H7 (cell line): ENCODE results near the gene ABLIM2. TPM values are rescaled to one million over a fixed set of nuclear protein-coding genes. Genes with fewer than 3 reads are reported as not detected.

Source experiments
- DNase-seq: peaks from one replicate; pipeline ENCODE4 v3.0.0; 2012
- H3K27me3 ChIP-seq: 2 replicates; pipeline ENCODE4 v1.6.0; 2011; ENCODE audit warnings: mild to moderate bottlenecking, low read length; ENCODE audit not compliant: control insufficient read depth, insufficient read depth
- H3K36me3 ChIP-seq: replicated peaks from 2 replicates; pipeline ENCODE4 v1.5.1; 2011; ENCODE audit warnings: low read length; ENCODE audit not compliant: control insufficient read depth, insufficient read depth
- H3K4me3 ChIP-seq: 2 replicates; pipeline ENCODE4 v1.5.1; 2011; ENCODE audit warnings: low read depth, mild to moderate bottlenecking, control low read depth, low read length, moderate library complexity; ENCODE audit not compliant: insufficient read depth
- total RNA-seq: library from RNA; depleted of rRNA; stranded (reverse); fragments of >200 nt; shearing (Covaris generic); gene quantifications from 2 replicates; pipeline ENCODE4 v1.2.3, GENCODE V29; 2014

ABLIM2 gene
- total RNA-seq, 1 experiment from 2014 or later, result 1.9 TPM

DNA sequence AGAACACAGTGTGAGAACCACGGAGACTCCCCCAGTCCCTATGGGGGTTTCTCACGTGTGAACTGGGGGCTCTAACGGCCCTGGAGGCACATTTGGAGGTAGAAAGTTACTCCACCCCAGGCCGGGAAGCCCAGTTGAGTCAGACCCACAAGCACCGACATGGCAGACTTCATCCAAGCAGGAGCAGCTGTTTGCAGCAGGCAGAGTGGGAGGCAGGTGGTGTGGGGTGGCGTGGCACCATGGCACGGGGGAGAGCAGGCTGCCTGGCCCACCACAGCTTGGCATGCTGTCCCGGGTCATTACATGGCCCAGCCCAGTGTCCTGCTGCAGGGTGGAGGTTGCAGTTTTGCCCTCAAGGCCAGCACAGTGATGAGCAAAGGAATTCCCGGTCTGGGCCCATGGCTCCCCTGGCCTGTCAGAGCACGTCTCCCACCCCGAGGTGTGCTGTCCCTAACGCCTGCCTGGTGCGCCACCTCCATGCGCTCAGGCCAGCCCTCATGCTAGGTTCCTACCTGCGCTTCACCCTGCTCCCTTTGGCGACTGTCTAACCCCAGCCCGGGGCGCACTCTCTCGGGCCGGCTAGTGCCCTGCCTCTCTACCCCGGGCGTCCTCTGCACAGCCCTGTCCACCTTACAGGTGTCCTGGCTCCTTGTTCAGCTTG lies 128.4 kb downstream of the ABLIM2 start:
- DNase-seq, result no peak
- no peaks in the 10 kb centered on the region for H3K36me3 ChIP-seq
- no peak overlapping the region for H3K4me3 ChIP-seq
- H3K27me3 ChIP-seq, result no peaks in the 10 kb centered on the region

DNA sequence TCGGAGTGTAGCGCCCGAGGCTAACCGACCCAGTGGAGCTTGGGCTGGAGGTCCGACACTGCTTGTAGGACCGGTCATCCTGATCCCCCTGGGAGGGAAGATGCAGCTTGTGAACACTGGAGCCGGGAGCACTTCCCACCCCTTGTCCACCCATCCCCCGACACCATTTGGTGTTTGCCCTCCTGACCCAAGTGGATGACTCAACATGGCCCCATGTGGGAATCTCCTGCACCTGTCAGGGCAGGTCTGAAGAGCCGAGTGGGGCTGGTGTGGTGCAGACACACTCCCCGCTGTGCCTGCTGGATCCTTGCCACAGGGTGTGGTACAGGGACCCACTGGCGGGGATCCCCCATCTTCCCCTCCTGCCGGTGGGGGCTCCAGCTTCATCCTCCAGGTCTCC lies 128.9 kb downstream of the ABLIM2 start:
- no peak for DNase-seq
- Histone ChIP-seq H3K36me3 (no peaks in the 10 kb centered on the region), H3K27me3 (no peaks in the 10 kb centered on the region), H3K4me3 (no peak overlapping the region)

DNA sequence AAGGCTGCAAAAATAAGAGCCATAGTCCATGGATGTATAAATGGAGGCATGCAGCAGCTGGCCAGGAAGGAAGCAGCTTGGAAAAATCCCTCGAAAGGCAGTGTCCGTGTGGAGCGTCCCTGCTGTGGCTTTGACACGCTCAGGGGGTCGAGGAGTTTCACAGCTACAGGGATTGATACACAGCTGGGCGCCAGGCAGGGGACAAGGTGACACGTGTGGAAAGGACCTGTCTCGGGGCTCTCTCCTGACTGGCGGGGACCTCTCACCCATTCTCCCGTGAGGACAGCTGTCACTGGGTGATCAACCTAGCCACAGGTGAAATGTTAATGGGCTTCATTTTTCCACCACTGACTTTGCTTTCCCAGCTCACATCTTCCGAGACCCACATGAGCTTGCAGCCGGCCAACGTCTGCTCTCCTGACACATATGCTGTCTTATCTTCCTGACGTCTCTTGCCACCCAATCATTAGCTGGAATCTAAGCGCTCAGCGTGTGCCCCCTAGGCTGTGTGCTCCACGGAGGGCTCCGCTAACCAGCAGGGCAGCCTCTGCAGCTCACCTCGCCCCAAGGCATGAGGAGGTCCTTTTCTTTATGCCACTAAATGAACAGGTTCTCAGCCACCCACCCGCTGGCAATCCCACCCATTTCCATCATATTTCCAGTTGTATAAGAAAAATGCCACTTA lies 129.6 kb downstream of the ABLIM2 start:
- no peak overlapping the region for H3K4me3 ChIP-seq
- DNase-seq, result no peak
- H3K27me3 ChIP-seq, result no peaks in the 10 kb centered on the region
- no peaks in the 10 kb centered on the region for H3K36me3 ChIP-seq

DNA sequence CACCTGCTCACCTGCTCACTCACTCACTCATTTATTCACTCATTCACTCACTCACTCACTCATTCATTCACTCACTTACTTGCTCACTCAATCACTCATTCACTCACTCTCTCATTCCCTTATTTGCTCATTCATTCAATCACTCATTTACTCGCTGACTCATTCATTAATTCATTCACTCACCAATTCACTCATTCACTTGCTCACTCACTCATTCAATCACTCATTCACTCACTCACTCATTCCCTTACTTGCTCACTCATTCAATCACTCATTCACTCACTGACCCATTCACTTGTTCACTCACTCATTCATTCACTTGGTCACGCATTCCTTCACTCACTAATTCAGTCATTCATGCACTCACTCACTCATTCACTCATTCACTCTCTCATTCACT lies 130.2 kb downstream of the ABLIM2 start:
- no peak overlapping the region for H3K4me3 ChIP-seq

DNA sequence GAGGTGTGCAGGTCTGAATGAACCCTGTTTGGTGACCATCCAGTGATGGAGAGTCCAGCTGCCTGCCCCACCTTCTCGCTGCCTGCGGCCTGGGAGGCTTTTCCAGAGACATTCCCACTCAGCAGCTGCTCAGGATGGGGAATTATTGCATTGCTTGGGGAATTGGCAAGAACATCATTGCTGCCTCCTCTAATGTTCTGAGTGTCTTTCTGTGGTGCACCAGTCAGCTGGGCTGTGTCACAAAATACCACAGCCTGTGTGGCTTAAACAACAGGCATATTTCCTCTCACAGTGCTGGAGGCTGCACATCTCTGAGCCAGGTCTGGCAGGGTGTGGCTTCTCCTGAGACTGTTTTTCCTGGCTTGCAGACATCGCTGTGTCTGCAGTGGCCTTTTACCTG lies 132.2 kb downstream of the ABLIM2 start:
- Histone ChIP-seq H3K27me3 (no peaks in the 10 kb centered on the region), H3K36me3 (no peaks in the 10 kb centered on the region), H3K4me3 (no peak overlapping the region)
- DNase-seq, result no peak

More for the DNA sequence above, 130.2 kb downstream of the ABLIM2 start:
- no peaks in the 10 kb centered on the region for H3K36me3 ChIP-seq
- no peaks in the 10 kb centered on the region for H3K27me3 ChIP-seq
- DNase-seq, result no peak

DNA sequence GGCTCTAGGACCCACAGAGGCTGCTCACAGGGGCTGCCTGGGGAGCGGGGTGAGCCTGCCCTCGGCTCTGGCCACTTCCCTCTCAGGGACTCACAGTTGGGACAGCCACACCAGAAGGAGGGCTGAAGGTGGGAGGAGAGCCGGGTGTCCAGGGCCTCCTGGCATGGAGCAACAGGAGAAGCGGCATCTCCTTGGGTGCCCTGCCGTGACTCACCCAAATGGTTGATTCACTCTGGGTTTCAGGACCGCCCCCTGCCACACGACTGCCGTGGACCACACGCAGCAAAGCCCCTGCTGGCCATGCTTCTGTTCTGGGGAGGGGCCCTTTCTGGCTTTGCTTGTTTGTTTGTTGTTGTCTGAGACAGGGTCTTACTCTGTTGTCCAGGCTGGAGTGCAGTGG lies 132.9 kb downstream of the ABLIM2 start:
- DNase-seq, result no peak
- H3K4me3 ChIP-seq, result no peak overlapping the region
- H3K27me3 ChIP-seq, result no peaks in the 10 kb centered on the region
- H3K36me3 ChIP-seq, result no peaks in the 10 kb centered on the region

DNA sequence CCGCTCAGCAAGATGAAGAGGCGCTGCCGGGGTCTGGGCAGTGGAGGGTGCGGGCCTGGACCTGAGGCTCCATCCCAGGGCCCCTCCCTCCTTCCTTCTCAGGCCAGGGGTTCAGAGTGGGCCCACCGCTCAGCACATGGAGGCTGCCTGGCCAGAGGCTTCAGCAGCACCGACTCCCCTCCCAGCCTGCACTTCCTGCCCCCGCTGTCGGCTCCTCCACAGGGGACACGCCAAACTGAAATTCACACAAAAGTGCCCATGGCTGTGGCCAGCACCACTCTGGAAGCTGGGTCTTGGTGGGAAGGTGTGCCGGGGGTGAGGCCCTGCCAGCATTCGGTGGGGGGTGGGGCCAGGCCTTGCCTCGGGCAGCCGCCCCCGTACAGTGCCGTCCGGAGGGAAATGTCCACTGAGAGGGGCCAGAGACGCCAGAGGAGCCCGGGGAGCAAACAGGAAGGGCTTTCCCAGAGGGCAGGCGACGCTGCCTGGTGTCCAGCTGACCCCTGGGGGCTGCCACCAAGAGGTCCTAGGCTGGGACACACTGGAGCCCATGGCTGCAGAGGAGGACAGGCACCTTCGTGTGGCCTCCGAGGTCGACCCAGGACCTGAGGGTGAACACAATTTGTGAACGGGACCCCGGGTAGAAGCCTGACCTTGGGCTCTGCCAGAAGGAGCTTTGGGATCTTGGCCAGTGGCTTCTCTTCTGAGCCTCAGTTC lies 134.4 kb downstream of the ABLIM2 start:
- no peaks in the 10 kb centered on the region for H3K36me3 ChIP-seq
- peak; percentile 54 for DNase-seq
- no peak overlapping the region for H3K4me3 ChIP-seq
- no peaks in the 10 kb centered on the region for H3K27me3 ChIP-seq

DNA sequence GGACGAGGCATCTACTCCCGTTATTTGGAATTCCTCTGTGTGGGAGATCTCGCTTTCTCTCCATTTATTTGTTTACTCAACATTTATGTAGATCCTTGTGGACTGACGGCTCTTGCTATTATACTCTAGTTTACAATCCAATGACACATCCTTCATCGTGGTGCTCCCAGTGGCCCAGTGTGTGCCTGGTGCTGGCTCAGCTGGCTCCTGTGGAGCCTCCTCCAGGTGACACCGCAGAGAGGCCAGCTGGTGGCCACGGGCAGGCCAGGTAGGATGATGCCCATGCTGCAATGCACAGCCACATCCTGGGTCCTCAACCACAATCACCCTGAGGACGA lies 134.9 kb downstream of the ABLIM2 start:
- Histone ChIP-seq H3K36me3 (no peaks in the 10 kb centered on the region), H3K4me3 (no peak overlapping the region), H3K27me3 (no peaks in the 10 kb centered on the region)
- DNase-seq, result no peak

DNA sequence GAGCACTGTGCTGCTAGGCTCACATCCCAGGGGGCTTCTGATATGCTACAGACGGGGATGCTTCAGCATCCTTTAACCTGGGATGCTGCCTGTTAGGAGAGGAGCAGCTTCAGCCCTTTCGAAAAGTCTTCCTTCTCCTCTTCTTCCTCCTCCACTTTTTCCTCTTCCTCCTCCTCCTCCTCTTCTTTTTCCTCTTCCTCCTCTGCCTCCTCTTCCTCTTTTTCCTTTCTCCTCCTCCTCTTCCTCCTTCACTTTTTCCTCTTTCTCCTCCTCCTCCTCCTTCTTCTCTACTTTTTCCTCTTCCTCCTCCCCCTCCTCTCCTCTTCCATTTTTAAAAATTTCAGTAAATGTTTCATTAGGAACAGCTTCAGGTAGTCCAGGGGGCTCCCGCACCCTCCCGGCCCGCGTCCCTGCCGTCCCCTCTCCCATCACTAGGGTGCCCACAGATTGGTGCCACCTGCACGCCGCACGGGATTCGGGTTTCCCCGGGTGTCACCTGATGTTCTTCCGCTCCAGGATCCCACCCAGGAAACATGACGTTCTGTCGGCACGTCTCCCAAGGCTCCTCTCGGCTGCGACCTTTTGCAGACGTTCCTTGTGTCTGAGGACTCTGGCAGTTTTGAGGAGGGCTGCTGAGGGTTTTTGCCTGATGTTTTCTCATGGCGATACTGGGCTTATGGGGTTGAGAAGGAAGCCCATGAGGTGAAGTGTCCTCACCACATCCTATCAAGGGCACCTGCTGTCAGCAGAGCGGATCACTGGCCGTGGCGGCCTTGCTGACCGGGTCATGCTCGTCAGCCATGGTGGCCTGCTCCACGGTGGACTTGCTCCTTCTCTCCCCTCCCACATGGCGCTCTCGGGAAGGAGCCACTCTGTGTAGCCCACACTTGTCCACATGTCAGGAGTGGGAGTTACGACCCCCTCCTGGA lies 135.6 kb downstream of the ABLIM2 start:
- no peak overlapping the region for H3K4me3 ChIP-seq
- no peaks in the 10 kb centered on the region for H3K36me3 ChIP-seq
- no peak for DNase-seq
- no peaks in the 10 kb centered on the region for H3K27me3 ChIP-seq

DNA sequence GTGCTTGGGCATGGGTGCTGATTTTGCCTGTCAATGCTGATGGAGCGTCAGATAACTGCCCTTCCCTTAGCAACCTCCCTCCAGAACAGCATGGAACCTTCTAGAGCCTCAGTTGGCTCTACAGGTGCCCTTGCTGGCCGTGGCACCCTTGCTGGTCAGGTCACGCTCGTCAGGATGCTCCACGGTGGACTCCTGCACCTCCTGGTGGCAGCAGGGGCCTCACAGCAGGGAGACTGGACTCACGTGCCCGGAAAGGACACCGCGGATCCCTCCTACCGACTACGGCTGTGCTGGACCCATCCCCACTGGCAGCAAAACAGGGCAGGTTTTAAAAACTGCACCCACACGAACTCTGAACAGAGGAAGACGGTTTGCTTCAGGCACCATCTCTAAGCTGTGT lies 136.8 kb downstream of the ABLIM2 start:
- DNase-seq, result peak; percentile 53
- no peak overlapping the region for H3K4me3 ChIP-seq

DNA sequence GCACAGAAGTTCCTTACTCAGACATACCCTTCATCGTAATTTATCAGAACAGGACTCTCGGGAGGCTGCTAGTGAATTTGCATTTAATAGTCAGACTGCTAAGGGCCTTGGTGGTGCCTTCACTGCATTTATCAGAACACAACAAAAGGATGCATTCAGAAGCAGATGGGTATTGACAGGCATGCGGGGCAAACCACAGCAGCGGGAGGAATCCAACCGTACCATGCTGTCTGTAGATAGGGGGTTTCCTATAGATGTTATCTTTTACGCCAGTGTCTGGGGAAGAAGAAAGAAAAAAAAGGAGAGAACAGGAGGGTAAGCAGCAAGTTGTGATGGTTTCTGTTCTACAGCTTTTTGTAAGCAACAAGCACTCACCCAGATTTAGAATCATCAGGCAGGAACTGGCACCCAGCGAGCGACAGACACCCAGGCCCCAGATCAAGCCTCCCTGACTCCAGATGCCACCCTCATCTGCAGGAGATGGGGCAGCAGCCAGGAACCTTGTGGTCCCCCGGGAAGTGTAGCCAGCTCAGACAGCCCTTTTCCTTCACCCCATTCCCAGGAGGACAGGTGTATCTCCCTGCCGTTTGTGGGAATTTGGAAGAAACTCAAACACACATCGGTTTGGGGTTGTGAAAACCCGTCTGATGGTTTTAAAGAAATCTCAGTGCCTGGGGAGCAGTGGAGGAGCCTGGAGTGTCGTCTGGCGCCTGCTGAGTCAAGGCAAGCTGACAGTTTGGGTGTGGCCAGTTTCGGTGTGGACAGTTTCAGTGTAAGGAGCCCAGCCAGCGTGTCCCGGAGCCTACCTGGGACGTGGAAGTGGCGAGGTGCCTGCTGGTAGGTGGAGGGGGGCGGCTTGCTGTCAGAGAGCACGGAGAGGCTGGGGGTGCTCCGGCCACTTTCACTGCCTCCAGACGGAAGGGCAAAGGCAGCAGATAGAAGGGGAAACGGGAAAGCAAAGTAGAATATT lies 138.9 kb downstream of the ABLIM2 start:
- H3K27me3 ChIP-seq, result no peaks in the 10 kb centered on the region
- no peaks in the 10 kb centered on the region for H3K36me3 ChIP-seq
- DNase-seq, result no peak
- H3K4me3 ChIP-seq, result no peak overlapping the region

More for the DNA sequence above, 136.8 kb downstream of the ABLIM2 start:
- H3K27me3 ChIP-seq, result no peaks in the 10 kb centered on the region
- no peaks in the 10 kb centered on the region for H3K36me3 ChIP-seq

DNA sequence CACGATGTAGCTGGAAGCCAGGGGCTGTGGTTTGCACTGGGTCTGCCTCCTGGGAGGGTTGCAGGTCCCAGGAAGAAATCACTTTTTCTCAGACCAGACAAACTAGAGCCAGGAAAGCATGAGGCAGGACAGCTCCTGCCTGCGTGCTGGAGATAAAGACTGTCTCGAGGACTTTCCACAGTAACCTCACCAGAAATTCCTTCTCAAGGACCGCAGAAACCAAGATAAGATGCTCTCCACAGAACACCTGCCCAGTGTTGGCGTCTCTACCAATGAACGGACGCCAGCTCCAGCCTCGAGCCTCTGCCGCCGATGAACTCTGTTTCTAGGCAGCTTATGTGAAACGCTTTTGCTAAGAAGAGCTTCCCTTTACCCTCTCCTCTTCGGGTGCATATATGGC lies 142.1 kb downstream of the ABLIM2 start:
- no peaks in the 10 kb centered on the region for H3K36me3 ChIP-seq
- no peak overlapping the region for H3K4me3 ChIP-seq
- DNase-seq, result no peak
- H3K27me3 ChIP-seq, result no peaks in the 10 kb centered on the region

DNA sequence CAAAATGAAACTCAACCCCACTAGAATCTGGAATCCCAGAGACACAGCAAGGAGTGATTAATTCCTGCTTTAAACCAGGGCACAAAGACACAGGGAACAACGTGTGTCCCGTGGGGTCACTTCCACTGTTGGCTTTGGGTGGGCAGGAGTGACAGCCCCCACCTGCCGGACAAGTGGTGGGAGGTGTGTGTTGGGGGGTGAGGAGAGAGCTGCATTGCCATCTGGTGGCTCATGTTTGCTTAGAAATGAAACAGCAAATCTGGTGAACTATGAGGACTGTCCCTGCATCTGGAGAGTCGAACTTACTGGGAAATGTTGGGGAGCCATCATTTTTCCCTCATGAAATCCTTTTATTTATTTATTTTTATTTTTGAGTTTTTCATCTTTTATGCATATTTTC lies 143.1 kb downstream of the ABLIM2 start:
- Histone ChIP-seq H3K36me3 (no peaks in the 10 kb centered on the region), H3K27me3 (no peaks in the 10 kb centered on the region), H3K4me3 (no peak overlapping the region)
- DNase-seq, result peak; percentile 86
